Neural cell (in vitro differentiated cells): ENCODE measurements around the gene ZNF774. TPM values are rescaled to one million over a fixed set of nuclear protein-coding genes. Genes with fewer than 3 reads are reported as not detected.

Source experiments
- H2AFZ ChIP-seq: fragments of 200-600, 300-800 bp; sonication (generic), shearing (Covaris generic); 2 replicates; pipeline ENCODE4 v1.6.0; 2014; ENCODE audit warnings: low read depth, mild to moderate bottlenecking, antibody characterized with exemption, low read length, moderate library complexity
- H3F3A ChIP-seq: fragments of 200-600 bp; shearing (Covaris generic); 2 replicates; pipeline ENCODE4 v1.6.1; 2016; ENCODE audit warnings: mild to moderate bottlenecking, moderate library complexity, mixed read lengths, antibody characterized with exemption, low read length; ENCODE audit not compliant: insufficient read depth, poor library complexity, severe bottlenecking
- H3K27ac ChIP-seq: fragments of 200-600, 300-800 bp; sonication (generic), shearing (Covaris generic); 2 replicates; pipeline ENCODE4 v1.5.1; 2014; ENCODE audit warnings: mild to moderate bottlenecking, low read length, moderate library complexity
- H3K27me3 ChIP-seq: fragments of 300-800, 200-600 bp; sonication (generic), shearing (Covaris generic); 2 replicates; pipeline ENCODE4 v1.6.0; 2014; ENCODE audit warnings: mild to moderate bottlenecking, low read depth, low read length, moderate library complexity; ENCODE audit not compliant: insufficient read depth
- H3K36me3 ChIP-seq: fragments of 300-800, 200-600 bp; sonication (generic), shearing (Covaris generic); 2 replicates; pipeline ENCODE4 v1.5.1; 2014; ENCODE audit warnings: mild to moderate bottlenecking, antibody characterized with exemption, low read length, moderate library complexity; ENCODE audit not compliant: insufficient read depth
- H3K4me2 ChIP-seq: fragments of 300-800, 200-600 bp; sonication (generic), shearing (Covaris generic); 2 replicates; pipeline ENCODE4 v1.6.0; 2014; ENCODE audit warnings: mild to moderate bottlenecking, low read length
- H3K4me3 ChIP-seq: fragments of 300-800, 200-600 bp; sonication (generic), shearing (Covaris generic); 2 replicates; pipeline ENCODE4 v1.5.1; 2014; ENCODE audit warnings: mild to moderate bottlenecking, low read length, moderate library complexity
- H3K79me2 ChIP-seq: fragments of 200-600 bp; shearing (Covaris generic); replicated peaks from 2 replicates; pipeline ENCODE4 v1.6.0; 2014; ENCODE audit warnings: mild to moderate bottlenecking, low read length, moderate library complexity; ENCODE audit not compliant: insufficient read depth
- H3K9ac ChIP-seq: fragments of 300-800, 200-600 bp; sonication (generic), shearing (Covaris generic); 2 replicates; pipeline ENCODE4 v1.6.1; 2016; ENCODE audit warnings: mild to moderate bottlenecking, low read length, mixed read lengths
- H3K9me2 ChIP-seq: fragments of 200-600 bp; shearing (Covaris generic); 2 replicates; pipeline ENCODE4 v1.6.1; 2016; ENCODE audit warnings: mild to moderate bottlenecking, low read length, mixed read lengths; ENCODE audit not compliant: insufficient read depth
- H3K9me3 ChIP-seq: fragments of 200-600, 300-800 bp; sonication (generic), shearing (Covaris generic); 2 replicates; pipeline ENCODE4 v1.6.1; 2016; ENCODE audit warnings: mild to moderate bottlenecking, mixed run types, low read length, moderate library complexity, mixed read lengths
- H4K20me1 ChIP-seq: fragments of 200-600 bp; shearing (Covaris generic); 2 replicates; pipeline ENCODE4 v1.6.1; 2016; ENCODE audit warnings: mild to moderate bottlenecking, mixed run types; ENCODE audit not compliant: insufficient read depth
- CTCF ChIP-seq: fragments of 450-650 bp; IDR thresholded peaks from 2 replicates; pipeline ENCODE4 v1.5.1; 2014; ENCODE audit warnings: antibody characterized with exemption, mild to moderate bottlenecking, moderate library complexity; ENCODE audit not compliant: poor library complexity, severe bottlenecking
- EP300 ChIP-seq: fragments of 450-650 bp; conservative IDR thresholded peaks from 2 replicates; pipeline ENCODE4 v1.6.1; 2014; ENCODE audit warnings: antibody characterized with exemption, mild to moderate bottlenecking, moderate library complexity; ENCODE audit not compliant: poor library complexity, severe bottlenecking
- EZH2 ChIP-seq: fragments of 200-600, 300-800 bp; shearing (Covaris generic), sonication (generic); IDR thresholded peaks from 2 replicates; pipeline ENCODE4 v1.6.1; 2014; ENCODE audit warnings: antibody characterized with exemption, low read length, borderline replicate concordance, mild to moderate bottlenecking; ENCODE audit not compliant: insufficient read depth, poor library complexity, severe bottlenecking
- MXI1 ChIP-seq: fragments of 450-650 bp; conservative IDR thresholded peaks from 2 replicates; pipeline ENCODE4 v1.6.1; 2014; ENCODE audit warnings: antibody characterized with exemption, mild to moderate bottlenecking; ENCODE audit not compliant: poor library complexity, severe bottlenecking
- POLR2AphosphoS5 ChIP-seq: IDR thresholded peaks from 2 replicates; pipeline ENCODE4 v1.6.1; 2012
- RAD21 ChIP-seq: fragments of 450-650 bp; conservative IDR thresholded peaks from 2 replicates; pipeline ENCODE4 v1.6.1; 2014; ENCODE audit warnings: antibody characterized with exemption, mild to moderate bottlenecking, moderate library complexity
- REST ChIP-seq: IDR thresholded peaks from 2 replicates; pipeline ENCODE4 v1.6.1; 2012; ENCODE audit warnings: borderline replicate concordance
- SMC3 ChIP-seq: fragments of 450-650 bp; conservative IDR thresholded peaks from 2 replicates; pipeline ENCODE4 v1.6.1; 2014; ENCODE audit warnings: antibody characterized with exemption, mild to moderate bottlenecking, moderate library complexity; ENCODE audit not compliant: poor library complexity
- TAF1 ChIP-seq: IDR thresholded peaks from 2 replicates; pipeline ENCODE4 v1.6.1; 2012; ENCODE audit warnings: low read depth
- polyA plus RNA-seq: library from polyadenylated mRNA; depleted of rRNA; stranded (reverse); fragments of >200 nt; gene quantifications from 2 replicates; pipeline ENCODE4 v1.2.3, GENCODE V29; 2014

ZNF774 gene
- polyA plus RNA-seq, 1 donor from 2014 or later = 6.8 TPM

GRCh38 chr15:90402223-90402622 lies 50.1 kb downstream of the ZNF774 start:
- Histone ChIP-seq H3K79me2 (peaks cover 23% of the 10 kb centered on the region), H2AFZ (no peak overlapping the region), H3K27me3 (no peaks in the 10 kb centered on the region), H3K9me3 (no peaks in the 10 kb centered on the region), H4K20me1 (no peaks in the 10 kb centered on the region), H3K36me3 (no peaks in the 10 kb centered on the region), H3K27ac (no peak overlapping the region), H3K9me2 (no peaks in the 10 kb centered on the region), H3K4me2 (no peak overlapping the region), H3F3A (no peaks in the 10 kb centered on the region), H3K4me3 (no peak overlapping the region), H3K9ac (no peak overlapping the region)
- TF ChIP-seq SMC3 (no peak), RAD21 (no peak), POLR2AphosphoS5 (no peak), EZH2 (no peak), MXI1 (no peak), TAF1 (no peak), CTCF (no peak), EP300 (no peak), REST (no peak)

GRCh38 chr15:90402767-90403166 lies 50.7 kb downstream of the ZNF774 start:
- H3K27ac ChIP-seq = no peak overlapping the region
- no peaks in the 10 kb centered on the region for H4K20me1 ChIP-seq
- no peaks in the 10 kb centered on the region for H3F3A ChIP-seq
- H3K4me3 ChIP-seq = no peak overlapping the region
- TF ChIP-seq MXI1 (no peak), RAD21 (no peak), TAF1 (no peak), EP300 (no peak), REST (no peak), SMC3 (no peak), POLR2AphosphoS5 (no peak), EZH2 (no peak), CTCF (no peak)
- H3K9me3 ChIP-seq = no peaks in the 10 kb centered on the region
- H3K9ac ChIP-seq = no peak overlapping the region
- H3K36me3 ChIP-seq = no peaks in the 10 kb centered on the region
- no peaks in the 10 kb centered on the region for H3K27me3 ChIP-seq
- H3K4me2 ChIP-seq = no peak overlapping the region
- no peaks in the 10 kb centered on the region for H3K9me2 ChIP-seq
- peaks cover 23% of the 10 kb centered on the region for H3K79me2 ChIP-seq
- H2AFZ ChIP-seq = no peak overlapping the region
